NAMALWA (cell line): Measurements from ENCODE around the gene CCK.
A peak's percentile ranks its signal among the peaks of the same experiment; 100 is the strongest.
"Not testable (repeated sequence)": the region's sequence is repeated elsewhere in the genome, so short reads cannot be mapped to it uniquely, and the experiment has no call there.

ENCODE experiments used
- DNase-seq: peaks from one replicate; pipeline ENCODE4 v3.0.0-alpha.2; 2015; ENCODE audit warnings: low spot score

Gene CCK, protein sequence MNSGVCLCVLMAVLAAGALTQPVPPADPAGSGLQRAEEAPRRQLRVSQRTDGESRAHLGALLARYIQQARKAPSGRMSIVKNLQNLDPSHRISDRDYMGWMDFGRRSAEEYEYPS

DNA sequence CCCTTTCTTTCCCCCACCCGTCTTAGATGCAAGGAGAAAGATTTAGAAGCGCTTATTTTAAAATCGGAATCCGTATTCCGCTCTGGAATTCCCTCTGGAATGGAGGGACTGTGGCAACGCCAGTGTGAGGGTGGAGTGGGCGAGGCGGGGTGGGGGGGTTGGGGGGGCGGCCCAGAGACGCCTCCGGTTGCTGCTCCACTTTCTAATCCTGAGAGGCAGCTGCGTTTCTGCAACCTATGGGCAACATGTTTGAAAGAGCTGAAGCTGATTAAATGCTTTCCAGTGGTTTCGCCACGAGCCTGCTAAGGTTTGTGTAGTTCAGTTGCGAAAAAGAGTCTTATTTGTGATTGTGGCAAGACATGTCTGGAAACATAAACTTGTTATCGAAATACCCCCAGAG, at the start of gene CCK:
Gene CCK, minus strand, starts transcription at position 101 of the 400 bp plus-strand sequence. CDS start 2,555 bp downstream, outside the sequence.
- no peak for DNase-seq

DNA sequence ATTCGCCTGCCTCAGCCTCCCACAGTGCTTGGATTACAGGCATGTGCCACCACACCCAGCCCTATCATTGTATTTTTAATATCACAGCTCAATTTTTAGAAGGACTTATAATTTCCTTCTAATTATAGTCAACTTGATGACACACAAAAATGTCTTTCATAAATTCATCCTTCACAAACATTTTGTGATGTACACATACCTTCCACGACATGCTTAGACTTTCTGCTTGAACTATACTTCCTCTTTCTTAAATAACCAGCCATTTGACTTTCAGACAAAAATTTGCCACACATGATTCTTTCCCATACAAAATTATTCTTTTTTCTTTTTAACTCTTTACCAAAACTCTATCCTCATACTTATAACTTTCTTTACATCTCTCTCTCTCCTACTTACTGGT, 48.4 kb upstream of the CCK start:
- peak; percentile 32 for DNase-seq

GRCh38 chr3:42308651-42309050, 42.7 kb upstream of the CCK start:
- DNase-seq: no peak

- DNase-seq: no peak
Measured at GRCh38 chr3:42306499-42306898, 40.5 kb upstream of the CCK start.

- DNase-seq: peak; percentile 46
Measured at GRCh38 chr3:42302924-42303634, 37.1 kb upstream of the CCK start.

DNA sequence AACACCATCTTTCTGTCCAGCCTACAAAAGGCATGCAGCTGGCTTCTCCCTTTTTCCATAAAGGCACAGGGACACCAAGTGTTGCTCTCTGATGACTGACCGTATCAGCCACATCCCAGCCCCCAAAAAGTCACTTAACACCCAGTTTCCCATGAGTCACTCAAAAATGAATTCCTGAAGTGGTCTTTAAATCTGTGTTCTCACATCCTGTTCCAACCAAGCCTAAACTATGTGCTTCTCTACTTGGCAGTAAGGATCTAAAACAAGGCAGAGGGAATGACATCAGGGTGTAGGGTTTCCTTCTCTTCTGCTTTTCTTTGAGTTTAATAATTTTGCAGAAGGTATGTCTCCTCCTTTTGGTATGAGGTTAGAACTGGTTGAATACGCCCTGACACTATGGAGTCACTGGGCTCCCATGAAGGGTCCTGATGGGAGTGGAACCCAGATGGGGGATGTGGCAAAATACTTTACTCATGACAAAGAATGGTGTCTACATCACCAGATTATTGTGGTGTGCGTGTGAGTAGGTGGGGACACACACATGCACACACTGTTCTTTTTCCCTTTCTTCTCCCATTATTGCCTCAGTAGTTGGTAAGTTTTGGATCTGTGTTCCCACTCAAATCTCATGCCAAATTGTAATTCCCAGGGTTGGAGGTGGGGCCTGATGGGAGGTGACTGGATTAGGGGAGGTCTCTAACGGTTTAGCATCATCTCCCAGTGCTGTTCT, 35.6 kb upstream of the CCK start:
- DNase-seq: no peak

DNA sequence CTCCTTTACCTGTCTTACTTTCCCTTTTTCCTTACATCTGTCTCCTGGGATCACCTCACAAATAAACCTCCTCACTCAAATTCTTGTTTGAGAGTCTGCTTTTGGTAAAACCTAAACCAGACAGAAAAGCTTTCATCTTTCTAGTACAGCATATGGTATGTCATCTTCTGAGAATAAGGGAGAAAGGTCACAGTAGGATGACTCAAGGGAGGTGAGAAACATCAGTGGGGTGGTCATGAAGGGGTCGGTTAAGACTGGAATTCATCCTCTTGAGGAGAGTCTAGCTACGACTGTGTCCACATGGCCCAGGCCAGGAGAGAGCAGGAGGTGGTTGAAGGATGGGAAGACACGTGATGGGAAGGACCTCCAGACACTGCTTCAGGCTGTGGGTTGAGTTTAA, 34.8 kb upstream of the CCK start:
- no peak for DNase-seq

GRCh38 chr3:42300013-42300412, 34.0 kb upstream of the CCK start:
- DNase-seq: peak; percentile 28

DNA sequence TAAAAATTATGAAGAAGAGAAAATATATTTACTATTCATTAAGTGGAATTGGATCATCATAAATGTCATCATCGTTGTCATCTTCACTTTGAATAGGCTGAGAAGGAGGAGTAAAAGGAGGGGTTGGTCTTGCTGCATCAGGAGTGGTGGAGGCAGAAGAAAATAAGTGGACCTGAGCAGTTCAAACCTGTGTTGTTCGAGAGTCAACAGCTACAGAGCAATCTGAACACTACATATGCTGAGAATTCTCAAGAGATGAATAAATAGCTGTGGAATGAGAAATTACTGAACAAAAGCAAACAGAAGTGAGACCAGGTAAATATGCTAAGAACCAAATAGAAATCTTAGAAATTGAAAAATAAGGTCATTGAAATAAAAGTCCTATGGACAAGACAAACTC, 32.3 kb upstream of the CCK start:
- DNase-seq: no peak

DNA sequence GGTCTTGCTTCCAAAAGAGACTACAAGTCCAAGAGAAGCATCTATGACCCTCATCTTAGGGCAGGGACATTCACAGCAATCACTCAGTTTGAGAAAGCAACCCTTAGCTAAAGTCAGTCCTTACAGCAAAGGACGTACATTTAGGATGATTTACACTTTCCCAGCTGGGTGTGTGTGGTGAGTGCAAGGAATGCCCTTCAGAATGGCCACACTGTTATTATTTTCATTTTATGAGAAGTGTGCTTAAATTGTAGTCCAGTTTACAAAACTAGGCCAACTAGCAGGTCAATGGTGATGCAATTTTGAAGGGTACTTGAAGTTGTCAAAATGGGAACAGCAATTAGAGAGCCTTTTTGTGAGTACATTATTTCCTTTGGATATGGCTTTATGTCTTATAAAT, 26.0 kb upstream of the CCK start:
- DNase-seq: no peak

DNA sequence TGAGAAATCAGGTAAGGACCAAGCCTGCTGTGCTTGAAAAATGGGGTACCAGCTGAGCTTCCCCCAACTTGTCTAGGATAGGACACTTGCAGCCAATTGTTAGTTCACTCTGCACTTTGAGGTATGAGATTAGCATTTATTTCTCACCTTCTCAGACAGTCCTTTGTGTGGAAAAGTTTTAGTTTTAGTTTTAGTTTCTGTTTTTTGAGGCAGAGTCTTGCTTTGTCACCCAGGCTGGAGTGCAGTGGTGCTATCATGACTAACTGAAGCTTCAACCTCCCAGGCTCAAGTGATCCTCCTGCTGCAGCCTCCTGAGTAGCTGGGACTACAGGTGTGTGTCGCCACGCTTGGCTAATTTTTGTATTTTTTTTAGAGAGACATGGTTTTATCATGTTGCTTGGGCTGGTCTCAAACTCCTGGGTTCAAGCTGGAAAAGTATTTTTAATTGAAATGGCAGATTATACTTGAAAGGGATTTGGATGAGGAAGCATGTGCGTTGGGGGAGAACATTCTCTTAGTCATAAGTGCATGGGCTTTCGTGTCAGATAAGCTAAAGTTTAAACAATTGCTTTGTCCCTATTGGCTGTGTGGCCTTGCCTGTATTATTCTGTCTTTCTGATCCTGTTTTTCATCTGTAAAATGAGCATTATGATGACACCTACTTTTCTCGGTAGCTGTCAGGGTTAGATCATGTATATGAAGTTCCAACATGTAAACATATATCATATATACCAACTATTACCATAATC, 25.2 kb upstream of the CCK start:
- DNase-seq: no peak

GRCh38 chr3:42289026-42289425, 23.0 kb upstream of the CCK start:
- no peak for DNase-seq

DNA sequence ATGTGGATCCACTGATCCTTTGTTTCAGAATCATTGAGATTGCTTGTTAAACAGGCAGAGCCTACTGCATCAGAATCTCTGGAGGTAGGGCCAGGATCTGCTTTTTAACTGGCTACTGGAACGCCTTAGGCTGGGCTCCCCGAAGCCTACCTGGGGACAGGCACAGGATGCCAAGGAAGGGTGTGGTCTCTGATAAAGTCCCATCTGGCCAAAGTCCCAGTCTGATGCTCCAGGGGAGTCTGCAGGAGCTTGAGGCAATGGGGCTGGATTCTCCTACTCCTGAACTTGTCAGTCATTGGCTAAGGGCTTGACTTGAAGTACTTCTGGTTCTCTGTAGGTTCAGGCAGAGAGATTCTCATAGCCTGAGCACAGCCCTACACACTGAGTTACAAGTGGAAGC, 22.4 kb upstream of the CCK start:
- no peak for DNase-seq

- DNase-seq: not testable (repeated sequence)
Measured at GRCh38 chr3:42287423-42287822, 21.4 kb upstream of the CCK start.

DNA sequence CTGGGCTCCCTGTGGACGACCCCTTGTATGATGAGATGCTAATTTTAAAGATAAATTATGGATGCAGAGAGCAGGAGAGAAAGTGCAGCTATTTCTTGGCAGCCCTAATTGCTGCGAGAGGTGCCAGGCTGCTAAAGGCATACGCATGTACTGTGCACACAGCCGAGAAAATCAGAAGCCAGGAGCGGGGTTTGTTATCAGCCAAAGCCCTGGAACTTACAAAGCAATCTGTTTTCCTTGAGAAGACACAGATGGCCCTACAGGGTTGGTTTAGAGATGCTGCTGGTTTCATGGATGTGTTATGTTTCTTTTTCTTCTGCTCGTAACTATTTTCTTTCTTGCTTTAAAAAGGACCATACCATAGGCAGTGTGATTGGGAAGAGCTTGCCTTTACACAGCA, 11.7 kb upstream of the CCK start:
- DNase-seq: no peak

DNA sequence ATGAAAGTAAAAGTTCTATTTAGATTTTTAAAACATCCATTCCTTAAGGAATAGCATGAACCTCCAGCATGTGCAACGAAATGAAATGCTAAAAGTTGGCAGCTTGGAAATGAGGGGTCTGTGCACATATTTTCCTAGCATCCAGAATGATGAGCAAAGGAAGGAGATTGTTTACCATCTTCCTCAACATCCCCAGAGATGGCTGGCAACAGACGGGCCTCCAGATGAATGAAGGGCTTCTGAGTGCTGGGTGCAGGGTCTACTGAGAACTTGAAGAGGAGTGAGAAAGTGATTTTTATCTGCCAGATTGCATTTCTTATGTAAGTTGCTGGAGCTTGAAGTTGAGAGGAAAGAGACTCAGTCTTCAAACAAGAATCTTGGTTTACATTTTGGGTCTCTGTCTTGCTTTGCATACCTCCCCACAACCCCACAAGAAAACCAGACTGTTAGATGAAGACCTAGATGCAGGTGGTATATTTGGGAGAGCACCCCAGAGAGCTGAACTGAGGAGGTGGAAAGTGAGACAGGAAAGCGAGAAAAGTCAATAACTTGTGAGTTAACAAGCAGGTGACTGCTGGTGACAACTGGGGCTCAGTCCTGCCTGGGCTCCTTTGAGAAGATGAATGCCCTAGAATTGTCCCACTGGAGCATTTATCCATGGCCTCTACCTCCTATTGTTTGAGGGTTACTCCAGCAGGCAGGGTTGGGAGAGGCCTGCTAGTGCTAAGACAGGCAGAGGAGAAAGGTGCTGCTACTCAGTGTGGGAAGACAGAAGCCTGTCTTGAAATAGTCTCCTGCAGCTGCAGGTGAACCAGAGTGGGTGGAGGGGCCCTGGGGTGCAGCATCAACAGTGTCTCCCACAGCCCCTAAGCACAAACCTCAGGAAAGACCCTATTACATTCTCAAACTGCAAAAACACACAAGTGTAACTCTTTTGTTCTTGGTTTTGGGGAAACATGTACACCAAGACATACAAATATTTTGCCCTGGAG, 10.5 kb upstream of the CCK start:
- DNase-seq: no peak

GRCh38 chr3:42275217-42275616, 9.2 kb upstream of the CCK start:
- DNase-seq: no peak

GRCh38 chr3:42274266-42274665, 8.3 kb upstream of the CCK start:
- no peak for DNase-seq

DNA sequence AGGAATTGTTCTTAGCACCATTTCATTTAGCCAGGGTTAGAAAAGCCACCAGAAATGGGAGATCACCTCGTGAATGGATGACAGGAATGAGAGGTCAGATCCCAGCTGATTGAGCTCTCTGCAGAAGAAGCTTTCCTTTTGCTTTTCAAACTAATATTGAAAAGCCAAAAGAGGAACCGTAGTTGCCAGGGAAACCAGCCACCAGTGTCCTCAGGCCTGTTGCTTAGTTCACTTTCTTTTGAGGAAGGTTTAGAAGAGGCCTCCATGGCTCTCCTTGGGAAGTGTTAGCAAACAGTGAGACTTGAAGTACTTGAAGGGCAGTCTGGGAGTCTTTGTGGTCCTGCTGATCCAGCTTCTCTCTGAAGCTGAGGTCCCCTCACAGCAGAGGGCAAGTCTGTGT, 7.4 kb upstream of the CCK start:
- no peak for DNase-seq

GRCh38 chr3:42271786-42272185, 5.8 kb upstream of the CCK start:
- DNase-seq: no peak

DNA sequence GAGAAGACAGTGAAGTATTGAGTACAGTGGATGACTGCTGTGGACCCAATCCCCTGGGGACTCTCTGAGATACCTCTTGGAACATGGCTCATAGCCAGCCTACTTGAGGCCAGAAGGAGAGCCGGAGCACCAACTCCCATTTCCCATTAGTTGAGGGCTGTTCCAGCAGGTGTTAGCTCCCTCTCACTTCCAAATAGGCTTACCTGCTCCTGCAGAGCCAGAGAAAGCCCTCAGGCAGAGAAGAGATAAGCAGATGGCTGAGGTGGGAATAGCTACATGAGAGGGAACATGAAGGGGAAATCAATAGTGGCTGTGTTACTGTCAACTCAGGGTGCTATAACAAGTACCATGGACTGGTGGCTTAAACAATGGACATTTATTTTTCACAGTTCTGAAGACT, 4.6 kb upstream of the CCK start:
- DNase-seq: no peak

GRCh38 chr3:42269647-42270046, 3.7 kb upstream of the CCK start:
- DNase-seq: no peak
